ENCODE data around the gene TMEM190.
"Not testable (repeated sequence)": the region's sequence is repeated elsewhere in the genome, so short reads cannot be mapped to it uniquely, and the experiment has no call there.

GRCh38 chr19:55401390-55401789, 24.8 kb downstream of the TMEM190 start:
- TF ChIP-seq POLR2A (IDR thresholded peaks at IDR 0.05), result not testable (repeated sequence)
- TF ChIP-seq, protein P1, sequence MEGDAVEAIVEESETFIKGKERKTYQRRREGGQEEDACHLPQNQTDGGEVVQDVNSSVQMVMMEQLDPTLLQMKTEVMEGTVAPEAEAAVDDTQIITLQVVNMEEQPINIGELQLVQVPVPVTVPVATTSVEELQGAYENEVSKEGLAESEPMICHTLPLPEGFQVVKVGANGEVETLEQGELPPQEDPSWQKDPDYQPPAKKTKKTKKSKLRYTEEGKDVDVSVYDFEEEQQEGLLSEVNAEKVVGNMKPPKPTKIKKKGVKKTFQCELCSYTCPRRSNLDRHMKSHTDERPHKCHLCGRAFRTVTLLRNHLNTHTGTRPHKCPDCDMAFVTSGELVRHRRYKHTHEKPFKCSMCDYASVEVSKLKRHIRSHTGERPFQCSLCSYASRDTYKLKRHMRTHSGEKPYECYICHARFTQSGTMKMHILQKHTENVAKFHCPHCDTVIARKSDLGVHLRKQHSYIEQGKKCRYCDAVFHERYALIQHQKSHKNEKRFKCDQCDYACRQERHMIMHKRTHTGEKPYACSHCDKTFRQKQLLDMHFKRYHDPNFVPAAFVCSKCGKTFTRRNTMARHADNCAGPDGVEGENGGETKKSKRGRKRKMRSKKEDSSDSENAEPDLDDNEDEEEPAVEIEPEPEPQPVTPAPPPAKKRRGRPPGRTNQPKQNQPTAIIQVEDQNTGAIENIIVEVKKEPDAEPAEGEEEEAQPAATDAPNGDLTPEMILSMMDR (IDR thresholded peaks at IDR 0.05), result not testable (repeated sequence)
